Lung (tissue), 16 donors: ENCODE data around the gene SPRED1. TPM values are rescaled to one million over a fixed set of nuclear protein-coding genes. Genes with fewer than 3 reads are reported as not detected.
A peak's percentile ranks its signal among the peaks of the same experiment; 100 is the strongest.

ENCODE experiments used
- ATAC-seq: fragments of 200-7000 bp; cut with Tn5 transposase; one replicate; pipeline ENCODE4 v1.9.1; 2020; ENCODE audit warnings: moderate number of reproducible peaks; ENCODE audit not compliant: insufficient read depth, low FRiP score
- DNase-seq, 3 donors: peaks; one replicate each; pipeline ENCODE4 v3.0.0-alpha.2; 2013 to 2017
- H3K27ac ChIP-seq, 2 donors: one replicate each; pipeline ENCODE4 v1.5.1; 2013; ENCODE audit warnings: mild to moderate bottlenecking in 2 of 2, moderate library complexity in 2 of 2, control low read depth in 1 of 2, inconsistent platforms in 1 of 2, low read depth in 1 of 2, low read length in 1 of 2
- H3K27me3 ChIP-seq, 3 donors: one replicate each; pipeline ENCODE4 v1.5.1; 2013; ENCODE audit warnings: low read length in 2 of 3; ENCODE audit not compliant: control insufficient read depth in 3 of 3, insufficient read depth in 3 of 3
- H3K36me3 ChIP-seq, 4 donors: one replicate each; pipeline ENCODE4 v1.5.1; 2013; ENCODE audit warnings: low read length in 4 of 4, mild to moderate bottlenecking in 1 of 4, moderate library complexity in 1 of 4; ENCODE audit not compliant: control insufficient read depth in 4 of 4, insufficient read depth in 4 of 4
- H3K4me1 ChIP-seq, 5 donors: one replicate each; pipeline ENCODE4 v1.5.1; 2013; ENCODE audit warnings: low read length in 5 of 5, mild to moderate bottlenecking in 2 of 5, moderate library complexity in 1 of 5; ENCODE audit not compliant: control insufficient read depth in 5 of 5, insufficient read depth in 5 of 5
- H3K4me3 ChIP-seq: one replicate; pipeline ENCODE4 v1.5.1; 2013; ENCODE audit warnings: mild to moderate bottlenecking, control low read depth, moderate library complexity
- H3K9ac ChIP-seq, 2 donors: one replicate each; pipeline ENCODE4 v1.5.1; 2013; ENCODE audit warnings: low read length in 2 of 2, control low read depth in 1 of 2; ENCODE audit not compliant: insufficient read depth in 1 of 2
- H3K9me3 ChIP-seq, 4 donors: one replicate each; pipeline ENCODE4 v1.5.1; 2013; ENCODE audit warnings: low read length in 3 of 4, mild to moderate bottlenecking in 1 of 4, moderate library complexity in 1 of 4; ENCODE audit not compliant: control insufficient read depth in 4 of 4, insufficient read depth in 3 of 4
- CTCF ChIP-seq: IDR thresholded peaks from 2 replicates; pipeline ENCODE4 v1.5.1; 2012; ENCODE audit warnings: mild to moderate bottlenecking; ENCODE audit errors: control extremely low read depth, extremely low read depth
- WGBS, 2 donors: extraction: QIAGEN DNeasy Blood & Tissue Kit; methylation state at CpG; one replicate each; pipeline ENCODE4 v1.1.7; 2013; 5-methylcytosine and 5-hydroxymethylcytosine counted together
- long read RNA-seq, 5 donors: transcript quantifications; one replicate each; lab custom pipeline, GENCODE V29; 2026
- polyA plus RNA-seq, 2 donors: library from polyadenylated mRNA; stranded (reverse); fragments of 200-250 nt; gene quantifications; one replicate each; pipeline ENCODE4 v1.2.1, GENCODE V29; 2013
- total RNA-seq, 2 donors: library from RNA; depleted of rRNA in 1 of 2; stranded (reverse); fragments of >200 nt in 1 of 2; gene quantifications; one replicate each; pipeline ENCODE4 v1.2.1, GENCODE V29; 2014 to 2021
- donor health status: control.
- donor health status: control.
- donor health status: Bipolar disorder and iron deficiency.
- donor health status: healthy.
- donor health status: DM: yes; HTN: yes; CAD: no.

Gene SPRED1
- 10 to 100 TPM; 49.3 to 61.1 TPM for total RNA-seq
- 10 to 100 TPM in 1 of 2 donors, 1 to 10 TPM in 1; 7.9 to 12.7 TPM for polyA plus RNA-seq
- long read RNA-seq, donor 1, full-length matches to known transcripts, result 11 of 18 reads
- long read RNA-seq, donor 1, partial matches to known transcripts, result 7 of 18 reads
- long read RNA-seq, donor 1, other reads (novel, unspliced or antisense), result 0 of 18 reads
- long read RNA-seq, donor 2, full-length matches to known transcripts, result 2 of 2 reads
- long read RNA-seq, donor 2, partial matches to known transcripts, result 0 of 2 reads
- long read RNA-seq, donor 2, other reads (novel, unspliced or antisense), result 0 of 2 reads
- long read RNA-seq, donor 3, full-length matches to known transcripts, result 10 of 10 reads
- long read RNA-seq, donor 3, partial matches to known transcripts, result 0 of 10 reads
- long read RNA-seq, donor 3, other reads (novel, unspliced or antisense), result 0 of 10 reads
- long read RNA-seq, donor 4, full-length matches to known transcripts, result 1 of 1 reads
- long read RNA-seq, donor 4, partial matches to known transcripts, result 0 of 1 reads
- long read RNA-seq, donor 4, other reads (novel, unspliced or antisense), result 0 of 1 reads
- long read RNA-seq, donor 5, full-length matches to known transcripts, result 19 of 19 reads
- long read RNA-seq, donor 5, partial matches to known transcripts, result 0 of 19 reads
- long read RNA-seq, donor 5, other reads (novel, unspliced or antisense), result 0 of 19 reads

- Histone ChIP-seq H3K27ac (peak within 1 kb of the TSS; percentile 96 to 98), H3K27me3 (no peaks in the 10 kb centered on the region), H3K4me1 (peaks cover 2 to 37% (median 13%) of the 10 kb centered on the region in 5 donors), H3K4me3 (peak within 1 kb of the TSS; percentile 91), H3K36me3 (peaks cover 0 to 6% (median 0%) of the 10 kb centered on the region in 4 donors), H3K9ac (peak within 1 kb of the TSS; percentile 56 to 92), H3K9me3 (no peaks in the 10 kb centered on the region)
- TF ChIP-seq CTCF, result no peak
- 0% methylated on average over 67 to 75 of the region's 75 CpGs for WGBS, 2 donors
- ATAC-seq (peak; percentile 67), DNase-seq (peak in 1 of 3 donors; percentile 77)
These were observed at the start of gene SPRED1 for GRCh38 chr15:38252481-38253350. Gene SPRED1, plus strand, starts transcription at chr15:38252836. Its CDS starts 350 bp downstream, at chr15:38253186.

- Histone ChIP-seq H3K9me3 (peaks cover 0 to 2% (median 0%) of the 10 kb centered on the region in 4 donors), H3K9ac (no peak overlapping the region), H3K27me3 (no peaks in the 10 kb centered on the region), H3K4me3 (no peak overlapping the region), H3K36me3 (no peaks in the 10 kb centered on the region), H3K27ac (no peak overlapping the region), H3K4me1 (peaks cover 0 to 16% (median 5%) of the 10 kb centered on the region in 5 donors)
- ATAC-seq (no peak), DNase-seq (no peak)
- TF ChIP-seq CTCF, result no peak
- 88 to 95% methylated on average over 3 of the region's 3 CpGs for WGBS, 2 donors
These were observed 46.9 kb upstream of the SPRED1 start for GRCh38 chr15:38205526-38206272.

- no peak for DNase-seq
- no peaks in the 10 kb centered on the region for H3K36me3 ChIP-seq
- peaks cover 0 to 2% (median 0%) of the 10 kb centered on the region in 4 donors for H3K9me3 ChIP-seq
- no peak overlapping the region for H3K9ac ChIP-seq
- no peak overlapping the region for H3K27ac ChIP-seq
- WGBS, 2 donors, result 86 to 88% methylated on average over 2 of the region's 2 CpGs
- ATAC-seq, result no peak
- no peaks in the 10 kb centered on the region for H3K27me3 ChIP-seq
- no peak overlapping the region for H3K4me3 ChIP-seq
- peaks cover 0 to 6% (median 0%) of the 10 kb centered on the region in 5 donors for H3K4me1 ChIP-seq
- no peak for TF ChIP-seq CTCF
These were observed 45.0 kb upstream of the SPRED1 start for GRCh38 chr15:38207621-38208020.
